Measurements from ENCODE around the gene KRTAP10-5.
"Not testable (repeated sequence)": the region's sequence is repeated elsewhere in the genome, so short reads cannot be mapped to it uniquely, and the experiment has no call there.

The KRTAP10-5 gene

GRCh38 chr21:44552136-44552535 lies 28.3 kb downstream of the KRTAP10-5 start:
- no peak for DNase-seq (ENCODE audit: extremely low read depth, low read depth)
- TF ChIP-seq, protein P1, sequence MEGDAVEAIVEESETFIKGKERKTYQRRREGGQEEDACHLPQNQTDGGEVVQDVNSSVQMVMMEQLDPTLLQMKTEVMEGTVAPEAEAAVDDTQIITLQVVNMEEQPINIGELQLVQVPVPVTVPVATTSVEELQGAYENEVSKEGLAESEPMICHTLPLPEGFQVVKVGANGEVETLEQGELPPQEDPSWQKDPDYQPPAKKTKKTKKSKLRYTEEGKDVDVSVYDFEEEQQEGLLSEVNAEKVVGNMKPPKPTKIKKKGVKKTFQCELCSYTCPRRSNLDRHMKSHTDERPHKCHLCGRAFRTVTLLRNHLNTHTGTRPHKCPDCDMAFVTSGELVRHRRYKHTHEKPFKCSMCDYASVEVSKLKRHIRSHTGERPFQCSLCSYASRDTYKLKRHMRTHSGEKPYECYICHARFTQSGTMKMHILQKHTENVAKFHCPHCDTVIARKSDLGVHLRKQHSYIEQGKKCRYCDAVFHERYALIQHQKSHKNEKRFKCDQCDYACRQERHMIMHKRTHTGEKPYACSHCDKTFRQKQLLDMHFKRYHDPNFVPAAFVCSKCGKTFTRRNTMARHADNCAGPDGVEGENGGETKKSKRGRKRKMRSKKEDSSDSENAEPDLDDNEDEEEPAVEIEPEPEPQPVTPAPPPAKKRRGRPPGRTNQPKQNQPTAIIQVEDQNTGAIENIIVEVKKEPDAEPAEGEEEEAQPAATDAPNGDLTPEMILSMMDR (IDR thresholded peaks at IDR 0.05; ENCODE audit: low read depth, low read length), result no peak

DNA sequence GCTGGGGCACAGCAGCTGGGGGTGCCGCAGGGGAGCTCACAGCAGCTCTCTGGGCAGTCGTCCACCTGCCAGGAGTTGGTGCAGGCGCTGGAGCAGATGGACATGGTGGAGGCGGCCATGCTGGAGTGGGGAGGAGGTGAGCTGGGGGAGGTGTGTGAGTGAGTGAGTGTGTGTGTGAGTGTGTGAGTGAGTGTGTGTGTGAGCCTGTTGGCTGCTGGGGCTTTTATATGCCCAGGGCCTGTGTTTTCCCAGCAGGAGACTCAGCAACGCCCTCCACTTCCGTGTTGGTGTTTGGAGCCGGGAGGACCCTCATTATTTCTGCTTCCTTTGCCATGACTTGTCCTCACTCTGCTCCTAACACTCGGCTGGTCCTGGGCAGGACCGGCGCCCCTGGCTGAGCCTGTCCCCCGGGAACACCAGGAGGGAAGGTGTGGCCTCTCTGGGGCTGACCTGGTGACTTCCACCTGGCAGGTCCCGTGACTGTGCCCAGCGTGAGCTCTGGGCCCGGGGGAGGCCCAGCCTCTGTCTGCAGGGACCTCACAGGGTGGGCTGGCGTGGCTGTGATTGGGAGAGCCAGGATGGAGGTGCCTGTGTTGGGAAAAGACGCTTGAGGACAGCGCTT lies 29.0 kb downstream of the KRTAP10-5 start, which contains the start of gene KRTAP10-2:
Gene KRTAP10-2 (minus strand): TSS at position 166 of the 622 bp plus-strand sequence. CDS start 47 bp downstream, at position 119.
- TF ChIP-seq, protein P1 (IDR thresholded peaks at IDR 0.05; ENCODE audit: low read depth, low read length), result no peak

GRCh38 chr21:44550807-44551206 lies 29.6 kb downstream of the KRTAP10-5 start:
- TF ChIP-seq, protein P1 (IDR thresholded peaks at IDR 0.05; ENCODE audit: low read depth, low read length), result no peak
- no peak for DNase-seq (ENCODE audit: extremely low read depth, low read depth)

More for the DNA sequence above, 29.0 kb downstream of the KRTAP10-5 start, which contains the start of gene KRTAP10-2:
- DNase-seq (ENCODE audit: extremely low read depth, low read depth), result no peak

- DNase-seq (ENCODE audit: extremely low read depth, low read depth), result not testable (repeated sequence)
Measured at GRCh38 chr21:44550285-44550684, 30.1 kb downstream of the KRTAP10-5 start.

DNA sequence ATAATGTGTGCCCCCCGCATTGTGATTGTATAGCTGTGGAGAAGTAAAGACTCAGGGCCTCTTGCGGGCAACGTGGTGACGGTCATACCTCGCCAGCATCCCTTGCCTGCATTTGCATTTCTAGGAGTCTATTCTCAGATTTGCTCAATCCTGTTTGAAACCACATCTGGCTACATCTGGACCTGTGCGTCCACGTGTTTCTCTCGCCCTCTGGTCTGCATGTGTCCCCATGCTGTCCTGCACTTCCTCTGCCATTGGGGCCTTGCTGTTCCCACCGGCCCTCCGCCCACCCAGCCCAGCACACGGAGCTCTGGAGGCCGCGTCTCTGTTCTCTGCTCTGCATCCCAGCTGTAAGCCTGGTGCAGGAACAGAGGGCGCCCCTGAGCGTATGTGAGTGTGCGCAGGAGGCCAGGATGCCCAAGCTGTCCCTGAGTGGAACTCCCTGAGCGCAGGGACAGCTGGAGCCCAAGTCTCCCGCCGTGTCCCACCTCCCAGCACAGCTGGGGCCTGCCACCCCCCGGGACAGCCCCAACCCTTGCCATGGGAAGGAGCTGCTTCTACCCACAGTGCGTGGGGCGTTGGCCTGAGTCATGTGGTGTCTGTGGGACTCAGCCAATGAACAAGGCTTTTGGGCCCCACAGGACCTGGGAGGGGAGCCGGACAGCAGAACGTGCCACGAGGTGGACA lies 30.7 kb downstream of the KRTAP10-5 start:
- no peak for DNase-seq (ENCODE audit: extremely low read depth, low read depth)
- TF ChIP-seq, protein P1 (IDR thresholded peaks at IDR 0.05; ENCODE audit: low read depth, low read length), result no peak

DNA sequence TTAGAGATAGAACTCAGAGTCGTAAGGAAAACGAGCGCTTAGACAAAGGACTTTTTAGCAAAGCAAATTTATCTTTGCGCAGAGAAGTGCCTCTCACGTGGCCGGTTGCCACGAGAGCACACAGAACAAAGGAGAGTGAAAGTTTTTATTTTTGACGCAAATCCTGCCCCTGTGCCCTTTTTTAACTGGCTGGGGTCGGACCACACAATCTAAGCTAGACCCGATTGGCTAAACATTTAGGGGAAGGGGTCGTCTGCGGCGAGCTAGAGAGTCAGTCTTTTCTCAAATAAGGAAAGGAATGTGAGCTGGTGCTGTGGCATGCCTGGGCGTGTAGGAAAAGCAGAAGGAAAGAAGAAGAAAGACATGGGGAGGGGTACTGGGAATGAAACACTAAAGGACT lies 31.5 kb downstream of the KRTAP10-5 start:
- DNase-seq (ENCODE audit: extremely low read depth, low read depth), result no peak
- TF ChIP-seq, protein P1 (IDR thresholded peaks at IDR 0.05; ENCODE audit: low read depth, low read length), result no peak

DNA sequence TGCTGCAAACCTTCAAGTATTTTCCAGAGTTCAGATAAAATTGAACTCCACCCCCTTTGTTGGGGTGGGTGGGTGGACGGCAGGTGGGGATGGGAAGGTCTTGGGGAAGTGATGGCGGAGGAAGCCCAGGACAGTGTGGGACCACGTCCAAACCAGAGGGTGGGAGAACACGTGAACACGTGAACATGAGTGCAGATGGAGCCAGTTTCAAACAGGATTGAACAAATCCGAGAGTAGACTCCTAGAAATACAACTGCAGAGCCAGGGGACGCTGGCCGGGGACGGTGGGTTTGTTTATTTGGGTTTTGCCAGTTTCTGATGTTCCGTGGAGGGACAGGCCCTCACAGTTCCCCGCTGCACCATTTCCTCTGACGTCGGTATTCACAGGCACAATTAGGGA lies 32.0 kb downstream of the KRTAP10-5 start:
- TF ChIP-seq, protein P1 (IDR thresholded peaks at IDR 0.05; ENCODE audit: low read depth, low read length), result no peak
- DNase-seq (ENCODE audit: extremely low read depth, low read depth), result no peak

Measured in AG09319 (cell line).